Kidney tubule cell (primary cell): ENCODE measurements around the gene ILKAP.

Source experiments
- DNase-seq: peaks from one replicate; pipeline ENCODE4 v3.0.0-alpha.2; 2018; ENCODE audit warnings: low spot score

ILKAP gene

DNA sequence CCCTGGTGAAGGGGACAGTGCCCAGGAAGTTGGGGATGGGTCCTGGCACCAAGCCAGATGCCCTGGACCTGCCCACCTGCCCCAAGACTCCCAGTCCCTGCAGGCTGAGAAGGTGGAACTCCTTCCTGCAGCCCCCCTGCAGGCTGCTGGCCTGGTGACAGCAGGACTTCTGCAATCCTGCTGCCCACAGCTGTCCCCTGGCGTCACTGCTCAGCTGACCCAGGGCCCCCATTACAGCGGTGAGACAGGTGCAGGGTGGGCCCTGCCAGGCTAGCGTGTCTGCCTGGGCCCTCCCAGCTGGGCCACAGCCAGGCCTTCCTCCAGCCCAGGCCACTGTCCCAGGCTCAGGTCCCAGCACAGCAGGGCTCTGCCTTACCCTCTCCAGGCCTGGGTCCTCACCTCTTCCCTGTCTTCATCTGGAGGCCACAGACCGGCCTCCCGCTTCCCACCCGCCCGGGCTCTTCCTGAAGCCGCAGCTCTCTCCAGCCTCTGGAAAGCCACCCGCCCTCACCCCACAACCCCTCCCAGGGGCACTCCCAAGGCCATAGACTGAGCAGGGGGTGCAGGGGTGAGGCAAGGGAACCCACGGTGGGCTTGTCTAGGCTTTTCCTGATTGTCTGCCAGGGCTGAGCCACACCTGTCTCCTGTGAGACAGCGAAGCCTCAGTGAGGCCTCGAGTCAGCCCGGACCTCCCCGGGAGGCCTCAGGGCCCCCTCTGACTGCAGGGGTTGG, 53.5 kb downstream of the ILKAP start:
- DNase-seq = no peak

DNA sequence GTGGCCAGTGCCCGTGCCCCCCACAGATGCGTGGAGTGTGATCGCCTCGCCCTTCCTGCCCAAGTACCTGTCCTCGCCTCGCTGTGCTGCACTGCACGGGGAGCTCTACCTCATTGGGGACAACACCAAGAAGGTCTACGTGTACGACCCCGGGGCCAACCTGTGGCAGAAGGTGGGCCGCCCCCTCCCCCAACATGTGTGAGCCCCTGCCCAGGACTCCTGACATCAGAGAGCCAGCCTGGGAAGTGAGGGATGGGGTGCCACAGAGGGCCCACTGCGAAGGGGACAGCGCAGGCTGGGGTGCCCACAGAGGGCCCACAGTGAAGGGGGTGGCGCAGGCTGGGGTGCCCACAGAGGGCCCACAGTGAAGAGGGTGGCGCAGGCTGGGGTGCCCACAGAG, 54.5 kb downstream of the ILKAP start:
- no peak for DNase-seq

DNA sequence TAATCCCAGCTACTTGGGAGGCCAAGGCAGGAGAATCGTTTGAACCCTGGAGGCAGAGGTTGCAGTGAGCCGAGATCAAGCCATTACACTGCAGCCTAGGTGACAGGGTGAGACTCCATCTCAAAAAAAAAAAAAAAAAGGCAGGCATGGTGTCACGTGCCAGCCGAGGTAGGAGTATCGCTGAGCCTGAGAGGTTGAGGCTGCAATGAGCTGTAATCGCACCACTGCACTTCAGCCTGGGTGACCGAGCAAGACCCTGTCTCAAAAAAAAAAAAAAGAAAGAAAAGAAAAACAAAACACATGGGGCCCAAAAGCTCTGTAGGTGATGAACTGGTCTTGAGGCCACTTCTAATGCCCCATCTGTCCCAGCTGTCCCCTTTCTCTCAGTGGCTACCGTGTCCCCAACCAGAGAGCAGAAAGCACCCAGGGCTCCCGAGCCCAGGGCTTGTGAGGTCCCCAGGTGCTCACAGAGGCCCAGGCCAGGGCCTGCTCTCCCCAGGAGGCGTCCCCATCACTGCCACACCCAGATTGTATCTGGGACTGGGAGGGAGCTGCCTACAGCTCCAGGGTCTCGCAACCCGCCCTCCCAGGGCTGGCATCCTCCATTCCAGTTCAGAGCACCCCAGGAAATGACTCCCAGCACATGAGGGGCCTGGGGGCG, 56.5 kb downstream of the ILKAP start:
- peak; percentile 47 for DNase-seq

DNA sequence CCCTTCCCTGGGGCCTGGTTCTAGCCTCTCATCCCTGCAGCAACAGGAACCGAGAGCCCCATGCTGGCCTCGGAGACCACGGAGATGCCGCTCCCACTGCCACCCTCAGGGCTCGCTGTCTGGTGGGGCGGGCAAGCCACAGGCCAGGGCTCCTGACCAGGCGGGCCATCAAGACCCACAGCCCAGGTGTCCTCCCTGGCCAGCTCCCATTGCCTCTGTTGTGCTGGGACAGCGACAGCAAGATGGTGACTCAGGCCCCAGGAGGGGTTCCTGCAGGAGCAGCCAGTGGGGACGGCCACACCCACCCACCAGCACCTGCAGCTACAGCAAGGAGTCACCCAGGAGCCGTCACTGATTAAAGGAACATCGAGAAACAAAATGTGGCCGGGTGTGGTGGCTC, 57.6 kb downstream of the ILKAP start:
- peak; percentile 70 for DNase-seq

DNA sequence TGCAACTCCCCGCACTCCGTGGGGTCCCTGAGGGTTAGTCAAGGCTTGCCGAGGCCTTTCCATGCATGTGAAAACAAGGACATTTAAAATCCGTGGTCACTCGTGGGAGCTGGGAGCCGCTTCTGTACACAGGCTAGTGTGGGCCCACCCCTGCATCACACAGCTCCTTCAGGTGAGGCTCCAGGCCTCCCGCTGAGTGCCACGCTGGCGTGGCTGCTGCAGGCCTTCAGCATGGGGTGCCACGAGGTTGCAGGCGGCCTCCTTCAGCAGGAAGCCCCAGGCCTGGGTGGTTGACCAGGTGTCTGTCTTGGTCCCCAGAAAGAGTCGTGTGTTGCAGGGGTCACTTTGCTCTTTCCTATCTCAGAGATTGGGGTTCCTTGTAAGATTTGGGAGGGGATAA, 58.4 kb downstream of the ILKAP start:
- no peak for DNase-seq

DNA sequence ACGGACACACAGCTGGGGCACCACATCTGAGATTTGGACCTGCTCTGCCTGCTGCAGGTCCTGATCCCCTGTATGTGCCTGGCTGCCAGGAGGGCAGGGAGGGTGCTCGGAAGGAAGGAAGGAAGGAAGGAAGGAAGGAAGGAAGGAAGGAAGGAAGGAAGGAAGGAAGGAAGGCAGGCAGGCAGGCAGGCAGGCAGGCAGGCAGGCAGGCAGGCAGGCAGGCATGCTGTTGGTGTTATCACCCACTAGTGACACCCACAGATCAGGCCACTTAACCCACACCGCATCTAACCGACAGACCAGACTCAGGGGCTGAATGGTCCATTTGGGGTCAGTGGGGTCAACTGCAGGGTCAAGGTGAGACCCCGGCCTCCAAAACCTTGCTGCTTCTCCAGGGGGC, 59.2 kb downstream of the ILKAP start:
- no peak for DNase-seq

DNA sequence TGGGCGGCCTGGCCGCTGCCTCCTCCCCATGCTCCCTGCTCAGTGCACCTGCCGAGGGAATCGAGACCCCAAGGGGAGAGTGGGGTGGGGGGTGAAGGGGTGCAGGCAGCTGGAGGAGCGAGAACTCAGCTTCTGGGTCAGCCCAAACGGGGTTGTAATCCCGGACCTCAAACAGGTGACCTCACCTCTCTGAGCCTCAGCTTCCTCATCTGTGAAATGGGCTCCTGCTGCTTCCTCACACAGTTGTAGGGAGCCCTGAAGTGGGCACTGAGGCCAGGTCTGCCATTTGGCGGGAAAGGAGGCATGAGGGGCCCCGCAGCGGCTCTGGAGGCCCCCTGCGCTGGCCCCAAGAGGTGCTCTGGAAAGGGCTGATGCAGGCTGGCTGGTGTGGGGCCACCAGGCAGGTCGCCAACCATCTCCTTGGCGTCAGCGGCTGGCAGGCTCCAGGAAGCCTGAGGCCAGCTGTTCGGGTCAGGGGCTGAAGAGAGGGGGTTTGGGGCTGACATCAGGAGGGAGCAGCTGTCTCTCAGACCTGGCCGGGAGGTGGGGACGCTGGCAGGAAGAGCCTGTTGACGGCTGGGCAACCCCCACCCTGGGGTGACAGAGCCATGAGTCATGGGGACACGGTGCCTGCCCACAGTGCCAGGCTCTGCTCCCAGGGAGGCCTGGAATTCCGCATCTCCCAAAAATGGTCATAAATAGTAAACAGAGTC, 60.1 kb downstream of the ILKAP start:
- DNase-seq = peak; percentile 95

DNA sequence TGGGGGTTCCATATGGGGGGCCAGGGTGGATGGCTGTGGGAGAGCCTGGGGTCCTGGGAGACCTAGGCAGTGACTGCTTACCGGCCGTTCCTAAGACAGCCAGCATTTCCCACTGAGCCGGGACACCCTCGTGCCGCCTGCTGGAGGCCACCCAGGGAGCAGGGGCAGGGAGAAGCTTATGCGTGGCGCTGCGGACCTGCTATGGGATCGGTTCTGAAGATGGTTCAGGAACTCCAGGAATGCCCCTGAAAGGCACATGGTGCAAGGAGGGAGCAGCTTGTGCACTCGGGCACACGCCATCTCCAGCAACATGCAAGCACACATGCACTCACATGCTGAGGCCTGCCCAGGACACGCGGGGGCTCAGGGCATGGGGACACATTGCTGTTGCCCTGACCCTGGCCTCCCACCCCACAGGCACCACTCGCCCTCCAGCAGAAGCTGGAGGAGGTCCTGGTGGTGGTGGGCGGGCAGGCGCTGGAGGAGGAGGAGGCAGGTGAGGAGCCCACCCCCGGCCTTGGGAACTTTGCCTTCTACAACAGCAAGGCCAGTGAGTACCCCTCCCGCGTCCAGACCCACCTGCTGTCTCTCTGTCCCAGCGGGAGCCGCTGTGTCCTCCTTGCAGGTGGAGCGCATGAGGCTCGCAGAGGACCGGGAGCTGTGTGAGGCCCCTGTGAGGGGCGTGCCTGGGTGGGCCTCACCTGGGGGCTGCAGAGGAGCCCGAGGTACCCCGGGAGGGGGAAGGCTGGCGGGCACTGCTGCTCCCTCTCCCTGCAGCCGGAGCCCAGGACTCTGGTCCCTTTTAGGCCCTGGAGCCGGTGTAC, 60.9 kb downstream of the ILKAP start:
- peak; percentile 33 for DNase-seq

DNA sequence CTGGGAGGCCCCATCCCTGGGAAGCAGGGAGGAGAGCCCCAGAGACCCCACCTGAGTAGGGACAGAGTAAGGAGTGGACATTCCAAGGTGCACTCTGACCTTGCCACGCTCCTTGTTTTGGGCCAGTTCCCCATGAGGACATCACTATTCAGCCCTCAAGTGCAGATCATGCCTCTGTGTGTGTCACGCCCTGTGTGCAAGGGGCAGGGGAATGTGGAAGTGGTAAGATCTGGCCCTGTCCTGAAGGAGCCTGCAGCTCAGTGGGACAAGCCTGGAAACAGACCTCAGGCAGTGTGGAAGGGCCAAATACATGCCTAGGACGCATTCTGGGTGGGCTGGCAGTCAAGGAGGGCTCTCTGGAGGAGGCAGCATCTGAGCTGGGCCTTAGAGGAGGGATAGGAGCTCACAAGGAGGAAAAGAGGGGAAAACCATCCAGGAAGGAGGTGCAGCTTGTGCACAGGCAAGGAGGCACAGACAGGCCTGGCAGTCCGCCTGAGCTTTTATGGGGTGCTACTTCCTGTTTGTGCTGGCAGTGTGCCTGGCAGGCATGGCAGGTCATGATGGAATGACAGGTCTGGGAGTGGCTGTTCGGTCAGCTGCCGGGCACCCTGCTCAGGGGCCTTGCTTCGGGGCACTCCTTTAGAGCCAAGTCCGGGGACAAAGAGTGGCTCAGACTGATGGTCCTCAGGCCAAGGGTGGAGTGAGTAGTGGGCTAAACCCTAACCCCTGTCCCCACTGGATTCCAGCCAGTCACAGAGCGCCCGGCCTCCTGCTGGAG, 61.8 kb downstream of the ILKAP start:
- DNase-seq = peak; percentile 89

DNA sequence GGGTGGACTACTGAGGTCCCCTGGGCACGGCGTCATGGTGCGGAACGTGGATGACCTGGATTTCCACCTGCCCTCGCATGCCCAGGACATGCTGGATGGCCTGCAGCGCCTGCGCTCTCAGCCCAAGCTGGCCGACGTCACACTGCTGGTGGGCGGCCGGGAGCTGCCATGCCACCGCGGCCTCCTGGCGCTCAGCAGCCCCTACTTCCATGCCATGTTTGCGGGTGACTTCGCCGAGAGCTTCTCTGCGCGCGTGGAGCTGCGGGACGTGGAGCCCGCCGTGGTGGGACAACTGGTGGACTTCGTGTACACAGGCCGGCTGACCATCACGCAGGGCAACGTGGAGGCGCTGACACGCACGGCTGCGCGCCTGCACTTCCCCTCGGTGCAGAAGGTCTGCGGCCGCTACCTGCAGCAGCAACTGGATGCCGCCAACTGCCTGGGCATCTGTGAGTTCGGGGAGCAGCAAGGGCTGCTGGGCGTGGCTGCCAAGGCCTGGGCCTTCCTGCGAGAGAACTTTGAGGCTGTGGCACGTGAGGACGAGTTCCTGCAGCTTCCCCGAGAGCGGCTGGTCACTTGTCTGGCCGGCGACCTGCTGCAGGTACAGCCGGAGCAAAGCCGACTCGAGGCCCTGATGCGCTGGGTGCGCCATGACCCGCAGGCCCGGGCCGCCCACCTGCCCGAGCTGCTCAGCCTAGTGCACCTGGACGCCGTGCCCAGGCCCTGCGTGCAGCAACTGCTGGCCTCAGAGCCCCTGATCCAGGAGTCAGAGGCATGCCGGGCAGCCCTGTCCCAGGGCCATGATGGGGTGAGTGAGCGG, 62.6 kb downstream of the ILKAP start:
- DNase-seq = no peak

DNA sequence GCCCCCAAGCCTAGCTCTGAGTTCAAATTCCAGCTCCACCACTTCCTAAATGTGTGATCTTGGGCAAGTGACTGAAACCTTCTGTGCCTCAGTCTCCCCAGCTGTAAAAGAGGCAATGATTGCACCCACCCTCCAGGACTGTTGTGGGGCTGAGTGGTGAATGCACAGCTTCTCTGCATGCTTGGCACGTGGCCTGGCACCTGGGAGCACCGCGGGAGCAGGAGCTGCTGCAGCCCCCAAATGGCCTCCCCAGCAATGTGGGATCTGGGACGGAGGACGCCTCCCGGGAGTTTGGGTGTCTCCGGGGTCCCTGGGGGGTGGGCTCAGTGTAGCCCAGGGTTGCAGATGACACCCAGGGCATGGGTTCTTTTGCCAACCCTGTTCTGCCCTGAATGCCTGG, 63.5 kb downstream of the ILKAP start:
- DNase-seq = no peak

DNA sequence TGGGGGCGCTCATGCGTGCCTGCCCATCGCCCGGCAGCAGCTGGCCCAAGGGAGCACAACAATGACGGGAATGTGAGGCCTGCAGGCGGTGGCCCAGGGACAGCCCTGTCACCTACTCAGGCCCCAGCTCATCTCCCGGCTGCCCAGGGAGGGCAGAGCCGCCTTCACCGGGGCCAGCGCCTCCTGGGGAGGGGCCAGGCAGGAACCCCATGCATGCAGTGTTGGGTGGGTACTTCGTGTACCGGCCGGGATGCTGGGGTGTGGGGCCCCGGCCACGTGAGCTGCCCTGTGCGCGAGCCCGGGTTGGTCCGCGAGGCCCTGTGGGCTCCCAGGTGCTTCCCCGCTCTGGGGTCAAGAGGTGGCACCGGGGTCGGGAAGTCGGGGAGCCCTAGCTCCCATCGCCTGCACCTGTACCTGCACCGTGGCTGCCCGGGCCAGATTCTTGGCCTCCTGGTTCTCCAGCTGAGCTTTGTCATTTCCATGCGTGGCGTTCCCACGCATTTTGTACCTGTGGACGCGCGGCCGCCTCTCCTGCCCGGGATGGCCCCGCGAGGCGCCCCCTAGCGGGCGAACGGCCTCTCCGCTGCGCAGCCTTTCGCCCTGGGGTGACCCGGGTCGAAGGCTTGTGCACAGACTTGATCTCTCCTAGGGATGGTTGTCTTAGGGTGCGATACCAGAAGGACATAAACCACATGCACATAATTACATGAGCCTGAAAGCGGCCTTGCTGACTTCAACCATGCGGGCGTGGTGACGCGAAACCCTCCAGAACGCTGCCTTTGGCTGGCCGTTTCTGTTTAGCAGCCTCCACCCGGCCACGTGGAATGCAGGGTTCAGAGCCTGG, 64.1 kb downstream of the ILKAP start:
- DNase-seq = peak; percentile 14

DNA sequence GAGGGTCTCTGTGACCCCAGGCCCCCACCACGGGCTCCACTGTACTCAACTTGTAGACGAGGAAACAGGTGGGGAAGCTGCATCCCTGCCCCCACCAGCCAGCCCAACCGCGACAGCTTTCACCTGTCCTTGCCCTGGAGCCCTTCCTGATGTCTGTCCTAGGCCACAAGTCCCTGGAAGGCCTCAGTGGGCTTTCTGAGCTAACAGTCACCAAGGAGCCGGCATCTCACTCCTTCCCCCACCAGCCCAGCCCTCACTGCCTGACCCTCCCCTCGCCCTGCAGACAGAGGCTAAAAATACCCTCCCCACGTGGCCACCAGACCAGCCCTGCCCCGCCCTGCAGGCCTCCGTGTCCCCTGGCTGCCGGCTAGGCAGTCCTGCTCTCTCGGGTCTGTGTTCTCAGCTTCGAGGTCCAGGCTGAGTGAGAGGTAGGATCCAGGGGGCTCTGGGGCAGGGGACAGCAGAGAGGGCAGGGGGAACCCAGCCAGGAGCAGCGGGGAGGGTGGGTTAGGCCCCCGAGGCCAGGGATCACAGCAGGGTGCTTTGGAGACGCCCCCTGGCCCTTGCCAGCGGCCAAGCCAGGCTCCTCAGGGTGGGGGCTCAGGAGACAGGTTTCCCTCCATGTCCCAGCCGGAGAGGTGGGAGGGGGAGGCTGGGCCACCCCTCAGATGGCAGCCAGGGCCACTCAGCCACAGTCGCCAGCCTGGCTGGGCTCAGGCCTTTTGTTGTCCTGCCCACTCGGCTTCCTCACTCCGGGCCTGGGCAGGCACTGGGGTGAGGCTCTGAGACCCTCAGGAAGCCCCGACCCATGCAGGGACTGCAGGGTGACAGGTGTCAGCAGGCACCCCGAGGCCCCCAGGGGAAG, 64.9 kb downstream of the ILKAP start, which contains the start of gene KLHL30:
TSS of gene KLHL30 (plus strand) at position 338 of the 865 bp plus-strand sequence. CDS start 2,087 bp downstream, outside the sequence.
- no peak for DNase-seq

DNA sequence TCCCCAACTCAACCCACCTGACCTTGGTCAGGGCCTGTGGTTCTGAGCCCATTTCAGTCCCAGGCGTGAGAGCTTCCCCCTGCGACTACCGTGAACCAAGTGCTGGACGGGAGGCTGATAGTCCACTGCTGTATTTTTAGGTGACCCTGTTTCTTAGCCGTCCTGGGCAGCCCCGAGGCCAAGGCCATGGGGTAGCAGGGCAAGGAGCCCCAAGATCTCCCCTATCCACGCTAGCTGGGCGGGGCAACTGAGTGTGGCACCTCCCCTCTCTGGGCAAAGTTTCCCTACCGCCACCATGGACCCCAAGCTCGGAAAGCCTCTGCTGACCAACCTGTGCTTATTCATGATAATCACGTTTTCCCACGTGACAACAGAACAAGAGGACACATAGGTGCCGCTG, 65.6 kb downstream of the ILKAP start:
- DNase-seq = no peak

DNA sequence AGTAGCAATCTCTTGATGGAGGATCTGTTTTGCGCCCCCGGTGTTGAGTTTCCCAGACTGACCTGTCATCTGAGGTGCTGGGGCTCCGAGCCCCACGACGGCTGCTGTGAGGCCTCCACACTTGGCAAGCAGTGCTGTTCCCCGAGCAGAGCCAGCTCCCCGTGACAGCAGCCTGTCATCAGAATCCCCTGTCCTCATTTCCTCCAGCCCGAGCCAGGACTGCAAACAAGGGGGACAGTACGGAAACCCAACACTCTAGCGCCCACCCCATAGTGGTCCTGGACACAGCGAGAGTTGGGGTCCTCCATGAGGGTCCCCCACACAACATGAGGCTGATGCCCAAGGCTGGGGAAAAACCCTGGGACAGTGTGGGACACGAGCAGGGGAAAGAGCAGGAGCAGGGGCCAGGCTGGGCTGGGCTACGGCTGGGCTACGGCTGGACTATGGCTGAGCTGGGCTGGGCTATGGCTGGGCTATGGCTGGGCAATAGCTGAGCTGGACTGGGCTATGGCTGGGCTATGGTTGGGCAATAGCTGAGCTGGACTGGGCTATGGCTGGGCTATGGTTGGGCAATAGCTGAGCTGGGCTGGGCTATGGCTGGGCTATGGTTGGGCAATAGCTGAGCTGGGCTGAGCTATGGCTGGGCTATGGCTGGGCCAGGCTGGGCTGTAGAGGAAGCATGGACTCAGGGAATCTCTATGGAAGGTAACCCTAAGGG, 66.5 kb downstream of the ILKAP start:
- no peak for DNase-seq

DNA sequence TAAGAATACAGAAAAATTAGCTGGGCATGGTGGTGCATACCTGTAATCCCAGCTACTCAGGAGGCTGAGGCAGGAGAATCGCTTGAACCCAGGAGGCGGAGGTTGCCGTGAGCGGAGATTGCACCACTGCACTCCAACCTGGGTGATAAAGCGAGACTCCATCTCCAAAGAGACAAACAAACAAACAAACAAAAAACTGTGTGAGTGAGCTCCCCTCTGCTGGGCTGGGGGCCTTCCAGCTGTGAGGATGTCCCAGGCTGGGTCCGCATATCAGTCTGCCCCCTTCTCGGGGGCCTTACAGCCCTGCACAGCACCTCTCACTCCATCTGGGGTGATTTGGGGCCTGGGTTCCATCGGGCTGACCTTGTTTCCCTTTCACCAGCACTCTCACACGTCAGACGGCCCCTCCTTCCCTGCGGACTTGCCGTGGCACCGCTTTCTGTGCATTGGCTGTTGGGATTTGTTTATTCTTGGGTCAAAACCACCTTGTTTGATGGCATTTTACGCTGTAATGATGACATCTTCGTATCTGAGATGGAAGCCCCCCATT, 67.8 kb downstream of the ILKAP start:
- DNase-seq = no peak

DNA sequence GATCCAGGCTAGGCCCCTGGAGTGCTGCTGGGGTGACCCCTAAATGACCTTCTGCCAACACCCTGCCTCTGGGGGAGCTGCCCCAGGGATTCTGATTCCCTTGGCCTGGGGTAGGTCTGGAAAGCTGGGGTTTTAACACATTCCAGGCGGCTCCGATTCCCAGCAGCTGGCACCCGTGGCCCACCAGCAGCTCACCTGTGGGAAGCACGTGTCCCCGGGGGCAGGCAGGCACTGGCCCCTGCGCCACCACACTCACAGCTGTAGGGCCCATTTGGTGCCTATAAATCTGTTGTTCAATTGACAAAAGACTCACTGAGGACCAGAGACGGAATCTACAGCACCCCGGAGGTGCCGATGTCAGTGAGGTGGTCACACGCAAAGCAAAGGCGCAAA, 69.1 kb downstream of the ILKAP start:
- no peak for DNase-seq
